Natural killer cell (primary cell): ENCODE data around the gene TACC2. TPM values are rescaled to one million over a fixed set of nuclear protein-coding genes. Genes with fewer than 3 reads are reported as not detected.

Experiments
- ATAC-seq, 3 donors: fragments of 150-1000 bp in 2 of 3; fragments of 200-7000 bp in 1 of 3; cut with Tn5 transposase; 1 replicate in 1 of 3; 2 replicates in 2 of 3; pipeline ENCODE4 v1.10.0; 2021; ENCODE audit warnings: mild to moderate bottlenecking in 2 of 3, moderate library complexity in 2 of 3
- DNase-seq, 2 donors: peaks; one replicate each; pipeline versions ENCODE4 v3.0.0 to v3.0.0-alpha.2; 2013 to 2021; ENCODE audit warnings: mixed read lengths in 1 of 2
- H3K27ac ChIP-seq: one replicate; pipeline ENCODE4 v1.5.1; 2013; ENCODE audit warnings: mild to moderate bottlenecking, low read length
- H3K27me3 ChIP-seq: one replicate; pipeline ENCODE4 v1.6.1; 2013; ENCODE audit warnings: low read length; ENCODE audit not compliant: control insufficient read depth, insufficient read depth
- H3K36me3 ChIP-seq: one replicate; pipeline ENCODE4 v1.6.1; 2013; ENCODE audit warnings: low read length; ENCODE audit not compliant: control insufficient read depth, insufficient read depth
- H3K4me1 ChIP-seq: one replicate; pipeline ENCODE4 v1.6.1; 2013; ENCODE audit warnings: low read length; ENCODE audit not compliant: control insufficient read depth, insufficient read depth
- H3K4me3 ChIP-seq: one replicate; pipeline ENCODE4 v1.5.1; 2013; ENCODE audit warnings: low read length
- H3K9me3 ChIP-seq: one replicate; pipeline ENCODE4 v1.6.1; 2013; ENCODE audit warnings: low read length; ENCODE audit not compliant: control insufficient read depth, insufficient read depth
- H3K27ac Mint-ChIP-seq, 2 donors: one replicate each; pipeline ENCODE4 v1.8.0; 2022; ENCODE audit warnings: mild to moderate bottlenecking in 2 of 2, mixed read lengths in 2 of 2, moderate library complexity in 1 of 2
- H3K27me3 Mint-ChIP-seq, 2 donors: one replicate each; pipeline ENCODE4 v1.8.0; 2022; ENCODE audit warnings: low read depth in 2 of 2, mixed read lengths in 2 of 2
- H3K36me3 Mint-ChIP-seq: one replicate; pipeline ENCODE4 v1.8.0; 2022; ENCODE audit warnings: mixed read lengths
- H3K4me1 Mint-ChIP-seq, 2 donors: one replicate each; pipeline ENCODE4 v1.8.0; 2022; ENCODE audit warnings: mixed read lengths in 2 of 2
- H3K4me3 Mint-ChIP-seq: one replicate; pipeline ENCODE4 v1.8.0; 2022; ENCODE audit warnings: mild to moderate bottlenecking, moderate library complexity, mixed read lengths
- H3K9me3 Mint-ChIP-seq, 2 donors: one replicate each; pipeline ENCODE4 v1.8.0; 2022; ENCODE audit warnings: mixed read lengths in 2 of 2
- WGBS: methylation state at CpG from one replicate; pipeline ENCODE4 v1.1.7; 2013; ENCODE audit warnings: missing lambda C conversion rate; ENCODE audit not compliant: insufficient coverage; 5-methylcytosine and 5-hydroxymethylcytosine counted together
- intact Hi-C: fragments of 100-400 bp; cut with micrococcal nuclease; formaldehyde crosslinking; loops from one replicate; pipeline ENCODE4 v1.14.2; 2022
- total RNA-seq, 4 donors: library from RNA; stranded (reverse); fragments of 120-200 nt in 1 of 4; gene quantifications; one replicate each; pipeline versions ENCODE4 v1.2.3 to v1.2.4, GENCODE V29; 2013 to 2022
- TF ChIP-seq, protein P1 (sequence below): fragments of 200-600 bp; IDR thresholded peaks from one replicate; pipeline ENCODE4 v1.8.0; 2022; ENCODE audit warnings: antibody characterized with exemption

Gene TACC2
- total RNA-seq, 3 donors from 2014 or later (not counting 1 experiment from before 2014, with no cell fraction given), result not detected

DNA sequence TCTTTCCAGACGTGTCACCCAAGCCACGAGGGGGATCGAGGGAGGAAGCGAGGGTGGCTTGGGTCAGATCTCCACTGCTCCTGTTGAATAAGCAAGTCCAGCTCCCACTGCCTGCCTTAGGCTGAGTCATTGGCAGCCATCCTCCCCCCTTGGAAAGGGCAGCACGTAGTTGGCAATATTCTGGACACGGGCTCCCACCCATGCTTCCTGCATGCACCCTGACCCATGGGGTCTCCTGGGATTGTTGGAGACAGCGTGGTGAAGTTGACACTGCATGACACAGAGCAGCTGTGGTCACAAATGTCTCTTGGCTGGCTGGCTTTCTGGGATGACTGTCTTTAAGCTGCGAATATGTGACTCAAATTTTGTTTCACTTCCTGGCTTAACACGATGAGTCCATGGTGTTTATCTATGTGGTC lies 293.3 kb downstream of the TACC2 start:
- Mint-ChIP-seq H3K36me3 (no peaks in the 10 kb centered on the region), H3K9me3 (no peaks in the 10 kb centered on the region), H3K4me3 (no peak overlapping the region), H3K4me1 (peaks cover 6 to 9% of the 10 kb centered on the region in 2 donors), H3K27ac (no peak overlapping the region), H3K27me3 (peaks cover 26 to 38% of the 10 kb centered on the region in 2 donors)
- Histone ChIP-seq H3K36me3 (no peaks in the 10 kb centered on the region), H3K4me1 (no peaks in the 10 kb centered on the region), H3K4me3 (no peak overlapping the region), H3K9me3 (no peaks in the 10 kb centered on the region), H3K27ac (no peak overlapping the region), H3K27me3 (no peaks in the 10 kb centered on the region)
- TF ChIP-seq, protein P1, sequence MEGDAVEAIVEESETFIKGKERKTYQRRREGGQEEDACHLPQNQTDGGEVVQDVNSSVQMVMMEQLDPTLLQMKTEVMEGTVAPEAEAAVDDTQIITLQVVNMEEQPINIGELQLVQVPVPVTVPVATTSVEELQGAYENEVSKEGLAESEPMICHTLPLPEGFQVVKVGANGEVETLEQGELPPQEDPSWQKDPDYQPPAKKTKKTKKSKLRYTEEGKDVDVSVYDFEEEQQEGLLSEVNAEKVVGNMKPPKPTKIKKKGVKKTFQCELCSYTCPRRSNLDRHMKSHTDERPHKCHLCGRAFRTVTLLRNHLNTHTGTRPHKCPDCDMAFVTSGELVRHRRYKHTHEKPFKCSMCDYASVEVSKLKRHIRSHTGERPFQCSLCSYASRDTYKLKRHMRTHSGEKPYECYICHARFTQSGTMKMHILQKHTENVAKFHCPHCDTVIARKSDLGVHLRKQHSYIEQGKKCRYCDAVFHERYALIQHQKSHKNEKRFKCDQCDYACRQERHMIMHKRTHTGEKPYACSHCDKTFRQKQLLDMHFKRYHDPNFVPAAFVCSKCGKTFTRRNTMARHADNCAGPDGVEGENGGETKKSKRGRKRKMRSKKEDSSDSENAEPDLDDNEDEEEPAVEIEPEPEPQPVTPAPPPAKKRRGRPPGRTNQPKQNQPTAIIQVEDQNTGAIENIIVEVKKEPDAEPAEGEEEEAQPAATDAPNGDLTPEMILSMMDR, result no peak
- DNase-seq (no peak), ATAC-seq (no peak)
- WGBS, result 82% methylated on average over 9 of the region's 9 CpGs
- intact Hi-C loops, result no loop called here

DNA sequence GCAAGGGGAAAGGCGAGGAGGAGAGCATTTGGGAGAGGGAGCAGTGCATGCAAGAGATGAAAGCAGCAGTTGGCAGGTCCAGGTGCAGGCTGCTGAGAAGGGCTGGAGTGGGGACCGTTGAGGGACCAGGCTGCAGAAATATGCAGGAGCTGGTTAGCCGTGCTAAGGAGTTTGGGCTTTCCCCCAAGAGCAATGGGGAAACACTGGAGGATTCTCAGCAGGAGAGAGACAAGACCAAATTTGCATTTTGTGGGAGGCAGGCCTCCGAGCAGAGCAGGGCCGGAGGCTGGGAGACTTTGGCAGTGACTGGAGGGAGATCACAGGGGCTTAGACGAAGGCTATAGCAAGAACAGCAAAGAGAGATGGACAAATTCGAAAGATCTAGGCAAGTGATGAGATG lies 293.9 kb downstream of the TACC2 start:
- TF ChIP-seq, protein P1, result no peak
- Mint-ChIP-seq H3K4me3 (no peak overlapping the region), H3K27me3 (peaks cover 26 to 38% of the 10 kb centered on the region in 2 donors), H3K9me3 (no peaks in the 10 kb centered on the region), H3K36me3 (no peaks in the 10 kb centered on the region), H3K4me1 (peaks cover 6 to 9% of the 10 kb centered on the region in 2 donors), H3K27ac (no peak overlapping the region)
- H3K27ac ChIP-seq, result no peak overlapping the region
- ATAC-seq (no peak), DNase-seq (no peak)
- H3K9me3 ChIP-seq, result no peaks in the 10 kb centered on the region
- no peaks in the 10 kb centered on the region for H3K36me3 ChIP-seq
- H3K4me1 ChIP-seq, result no peaks in the 10 kb centered on the region
- intact Hi-C loops, result no loop called here
- WGBS, result 54% methylated on average over 7 of the region's 7 CpGs
- no peak overlapping the region for H3K4me3 ChIP-seq
- no peaks in the 10 kb centered on the region for H3K27me3 ChIP-seq

DNA sequence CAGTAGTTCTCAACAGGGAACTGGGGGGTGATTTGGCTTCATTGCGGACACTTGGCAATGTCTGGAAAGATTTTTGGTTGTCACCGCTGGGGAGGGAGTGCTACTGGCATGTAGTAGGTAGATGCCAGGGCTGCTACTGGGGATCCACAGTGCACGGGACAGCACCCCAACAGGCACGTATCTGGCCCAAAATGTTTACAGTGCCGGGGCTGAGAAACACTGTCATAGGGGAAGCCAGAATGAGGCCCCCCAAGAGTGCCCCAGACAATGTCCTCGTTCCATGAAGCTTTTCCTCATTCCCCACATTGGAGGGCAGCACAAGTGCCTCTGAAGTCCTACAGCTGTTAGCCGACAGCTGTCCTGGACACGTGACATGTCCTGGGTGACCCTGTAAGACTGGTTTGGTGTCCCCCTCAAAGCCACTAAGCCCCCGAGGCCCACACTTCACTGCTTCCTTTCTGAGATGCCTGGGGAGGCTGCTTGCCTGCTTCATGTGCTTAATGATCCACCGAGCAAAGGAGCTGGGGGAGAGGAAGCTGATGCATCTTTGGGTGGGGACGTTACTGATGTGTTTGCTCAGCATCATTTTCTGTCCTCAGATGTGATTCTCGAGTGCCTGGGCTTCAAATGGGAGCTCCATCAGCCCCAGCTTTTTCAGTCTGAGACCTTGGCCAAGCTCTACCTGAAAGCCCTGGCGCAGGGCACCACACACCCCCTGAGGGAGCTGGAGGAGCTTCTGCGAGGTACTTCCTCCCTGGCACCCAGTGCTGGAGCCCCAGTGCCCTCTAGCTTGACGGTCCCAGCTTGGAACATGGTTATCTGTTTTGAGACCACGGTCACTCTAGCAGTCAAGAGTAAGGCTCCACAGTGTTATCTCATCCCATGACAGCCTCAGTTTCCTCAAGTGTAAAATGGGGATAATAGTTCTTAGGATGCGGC lies 296.8 kb downstream of the TACC2 start:
- Mint-ChIP-seq H3K27me3 (peaks cover 10 to 16% of the 10 kb centered on the region in 2 donors), H3K9me3 (no peaks in the 10 kb centered on the region), H3K36me3 (no peaks in the 10 kb centered on the region), H3K27ac (no peak overlapping the region), H3K4me3 (no peak overlapping the region), H3K4me1 (peaks cover 0 to 4% of the 10 kb centered on the region in 2 donors)
- TF ChIP-seq, protein P1, result no peak
- H3K27me3 ChIP-seq, result no peaks in the 10 kb centered on the region
- intact Hi-C loops, result no loop called here
- DNase-seq (no peak), ATAC-seq (no peak)
- H3K36me3 ChIP-seq, result no peaks in the 10 kb centered on the region
- no peak overlapping the region for H3K27ac ChIP-seq
- H3K9me3 ChIP-seq, result no peaks in the 10 kb centered on the region
- no peak overlapping the region for H3K4me3 ChIP-seq
- WGBS, result 78% methylated on average over 17 of the region's 17 CpGs
- no peaks in the 10 kb centered on the region for H3K4me1 ChIP-seq
